Measurements from ENCODE around the gene NREP.

Gene NREP

GRCh38 chr5:111695991-111696390 lies 61.0 kb downstream of the NREP start:
- DNase-seq (ENCODE audit: low spot score) = no peak

GRCh38 chr5:111694133-111694532 lies 62.9 kb downstream of the NREP start:
- DNase-seq (ENCODE audit: low spot score) = no peak

- no peak for DNase-seq (ENCODE audit: low spot score)
Observed at GRCh38 chr5:111691914-111692313, 65.1 kb downstream of the NREP start.

DNA sequence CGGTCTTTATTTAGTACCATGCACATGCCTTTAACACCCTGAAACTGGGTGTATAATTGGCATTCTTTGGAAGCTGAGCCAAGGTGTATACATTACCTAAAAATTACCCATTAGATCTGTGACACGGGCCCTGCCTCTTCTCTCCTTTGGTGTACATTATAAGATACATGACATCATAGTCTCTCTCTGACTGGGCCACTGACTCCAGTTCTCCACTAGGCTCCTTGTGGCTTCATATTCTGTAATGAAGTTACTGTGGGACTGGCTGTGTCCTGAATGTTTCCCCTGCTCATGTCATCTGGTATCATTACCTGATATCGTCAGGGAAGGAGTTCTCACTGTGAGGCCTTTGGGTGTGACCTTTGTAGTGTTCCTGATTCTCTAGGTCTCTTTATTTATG lies 65.5 kb downstream of the NREP start:
- no peak for DNase-seq (ENCODE audit: low spot score)

DNA sequence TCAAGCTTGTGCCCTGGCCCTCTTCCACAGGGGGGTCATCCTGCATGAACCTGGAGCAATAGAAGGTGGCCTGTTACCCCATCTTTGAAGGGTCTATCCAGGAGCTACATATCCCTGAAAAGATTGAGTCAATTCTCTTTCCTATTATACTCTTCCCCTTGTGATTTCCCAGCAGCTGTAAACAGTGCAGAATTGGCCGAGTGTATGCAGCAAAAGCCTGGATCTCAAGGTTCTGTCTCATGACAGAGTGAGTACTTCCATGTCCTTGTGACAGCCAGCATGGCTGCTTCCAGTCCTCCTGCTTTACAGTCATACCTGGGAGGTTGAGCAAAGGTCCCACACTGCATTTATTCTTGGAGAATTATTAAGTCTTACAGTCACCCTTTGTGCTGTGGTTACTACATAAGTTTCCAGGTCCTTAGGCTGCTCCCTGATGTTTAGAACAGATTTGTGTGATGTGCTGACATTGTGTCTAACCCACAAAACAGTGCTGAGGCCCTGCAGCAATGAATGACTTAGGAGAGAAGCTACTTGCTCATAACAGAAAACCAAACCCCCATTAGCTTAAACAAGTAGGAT lies 67.5 kb downstream of the NREP start:
- DNase-seq (ENCODE audit: low spot score) = no peak

- DNase-seq (ENCODE audit: low spot score) = no peak
Observed at GRCh38 chr5:111685969-111686368, 71.0 kb downstream of the NREP start.

GRCh38 chr5:111682641-111683040 lies 74.4 kb downstream of the NREP start:
- DNase-seq (ENCODE audit: low spot score) = no peak

DNA sequence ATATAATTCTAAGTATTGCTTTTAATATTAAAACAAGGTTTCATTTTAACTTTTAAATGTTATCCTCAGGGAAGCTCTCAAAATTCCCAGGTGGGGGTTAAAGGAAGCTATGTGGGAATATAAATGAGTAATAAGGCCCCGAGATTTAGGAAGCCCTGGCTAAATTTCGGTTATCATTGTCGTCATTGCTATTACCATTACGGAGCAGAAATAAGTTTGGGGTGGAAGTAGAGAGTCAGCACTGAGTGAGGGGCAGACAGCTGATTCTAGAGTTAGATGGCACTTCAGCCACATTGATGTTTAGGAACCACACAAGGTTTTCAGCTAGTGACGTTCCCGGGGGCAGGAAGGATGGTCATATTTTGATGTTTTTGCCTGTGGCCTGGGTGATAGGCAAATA lies 74.9 kb downstream of the NREP start:
- DNase-seq (ENCODE audit: low spot score) = no peak

GRCh38 chr5:111681414-111682120 lies 75.4 kb downstream of the NREP start:
- DNase-seq (ENCODE audit: low spot score) = no peak

DNA sequence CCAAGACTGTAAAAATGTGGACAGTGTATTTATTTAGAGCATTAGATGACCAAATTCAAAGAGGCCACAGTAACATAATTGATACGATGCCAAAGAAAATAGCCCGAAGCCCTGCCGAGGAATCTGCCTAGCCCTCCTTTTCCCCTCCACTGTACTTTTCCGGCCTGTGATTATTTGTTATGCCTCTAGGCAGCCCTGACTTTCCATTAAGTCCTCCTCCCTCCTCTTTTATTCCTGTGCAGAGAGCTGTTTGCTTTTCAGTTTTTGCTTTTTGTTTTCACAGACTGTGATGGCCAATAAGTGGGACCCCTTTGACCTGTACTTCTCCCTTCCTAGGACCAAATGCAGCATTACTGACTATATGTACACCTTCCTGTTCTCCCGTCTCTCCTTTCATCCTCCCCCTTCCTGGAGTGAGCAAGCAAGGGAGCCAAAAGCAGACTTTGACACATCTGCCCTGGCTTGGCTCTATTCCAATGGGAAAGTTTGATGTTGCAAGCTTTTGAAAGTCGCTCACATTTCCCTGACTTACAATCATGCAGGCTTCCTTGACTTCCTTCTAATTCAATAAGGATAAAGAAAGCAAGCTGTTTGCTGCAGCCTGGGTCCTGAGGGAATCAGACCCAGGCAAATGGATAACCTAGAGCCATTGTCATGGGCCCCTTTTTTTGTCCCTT lies 76.1 kb downstream of the NREP start:
- no peak for DNase-seq (ENCODE audit: low spot score)

DNA sequence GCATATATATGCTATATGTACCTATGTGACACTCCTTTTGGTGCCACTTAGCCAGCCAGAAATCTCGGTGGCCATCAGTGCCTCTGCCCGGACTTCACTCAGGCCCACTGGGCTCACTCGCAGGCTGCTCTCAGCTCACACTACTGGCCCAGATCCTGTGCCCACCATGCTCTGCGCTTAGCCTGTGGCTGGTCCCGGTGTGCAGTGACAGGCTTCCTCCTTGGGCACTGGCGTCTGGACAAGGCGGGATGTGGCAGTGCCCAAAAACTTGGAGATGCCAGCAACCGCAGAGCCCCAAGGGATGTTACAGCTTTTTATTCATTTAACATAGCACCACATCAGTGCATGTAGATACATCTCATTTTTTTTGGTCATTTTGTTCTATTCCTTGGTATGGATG lies 77.4 kb downstream of the NREP start:
- no peak for DNase-seq (ENCODE audit: low spot score)

Data from hematopoietic multipotent progenitor cell treated with erythropoietin and hydrocortisone succinate and interleukin-3 and kit ligand, for 17 days (in vitro differentiated cells).